Measurements from ENCODE around the gene SBK1.
"Not testable (repeated sequence)": the region's sequence is repeated elsewhere in the genome, so short reads cannot be mapped to it uniquely, and the experiment has no call there.

The SBK1 gene

GRCh38 chr16:28362600-28362999, 70.3 kb downstream of the SBK1 start:
- DNase-seq = not testable (repeated sequence)

- DNase-seq = not testable (repeated sequence)
Observed at GRCh38 chr16:28363408-28363807, 71.1 kb downstream of the SBK1 start, which contains the start of gene NPIPB6. Gene NPIPB6, minus strand, starts transcription at chr16:28363508. Its CDS starts 686 bp downstream, at chr16:28362822.

- DNase-seq = not testable (repeated sequence)
Observed at GRCh38 chr16:28364268-28365173, 72.2 kb downstream of the SBK1 start.

DNA sequence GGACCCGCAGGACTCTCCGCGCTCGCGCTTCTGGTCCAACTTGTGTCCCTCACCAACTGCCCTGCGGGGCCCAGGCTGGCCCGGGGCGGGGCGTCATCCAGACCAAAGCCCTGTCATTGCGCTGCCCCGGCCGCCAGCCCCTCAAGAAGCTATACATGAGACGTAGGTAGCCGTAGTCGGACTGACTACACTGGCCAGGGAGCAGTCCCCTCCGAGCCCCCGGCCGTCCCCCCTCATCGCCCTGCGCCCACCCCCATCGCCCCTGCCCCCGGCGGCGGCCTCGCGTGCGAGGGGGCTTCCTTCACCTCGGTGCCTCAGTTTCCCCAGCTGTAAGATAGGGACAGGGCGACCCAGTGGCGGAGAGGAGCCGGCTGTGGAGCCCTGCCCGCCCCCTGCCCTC, 75.6 kb downstream of the SBK1 start:
- DNase-seq = not testable (repeated sequence)

Data from suppressor macrophage treated with lipopolysaccharide for 4 hours (primary cell).